GM21717 (cell line): Measurements from ENCODE around the gene BRPF3.
"Not testable (repeated sequence)": the region's sequence is repeated elsewhere in the genome, so short reads cannot be mapped to it uniquely, and the experiment has no call there.

Experiments used
- ATAC-seq: cut with Tn5 transposase; IDR thresholded peaks from one replicate; pipeline ENCODE4 v1.9.1; 2021; ENCODE audit warnings: mild to moderate bottlenecking, moderate library complexity; ENCODE audit not compliant: unreplicated experiment

BRPF3 gene

DNA sequence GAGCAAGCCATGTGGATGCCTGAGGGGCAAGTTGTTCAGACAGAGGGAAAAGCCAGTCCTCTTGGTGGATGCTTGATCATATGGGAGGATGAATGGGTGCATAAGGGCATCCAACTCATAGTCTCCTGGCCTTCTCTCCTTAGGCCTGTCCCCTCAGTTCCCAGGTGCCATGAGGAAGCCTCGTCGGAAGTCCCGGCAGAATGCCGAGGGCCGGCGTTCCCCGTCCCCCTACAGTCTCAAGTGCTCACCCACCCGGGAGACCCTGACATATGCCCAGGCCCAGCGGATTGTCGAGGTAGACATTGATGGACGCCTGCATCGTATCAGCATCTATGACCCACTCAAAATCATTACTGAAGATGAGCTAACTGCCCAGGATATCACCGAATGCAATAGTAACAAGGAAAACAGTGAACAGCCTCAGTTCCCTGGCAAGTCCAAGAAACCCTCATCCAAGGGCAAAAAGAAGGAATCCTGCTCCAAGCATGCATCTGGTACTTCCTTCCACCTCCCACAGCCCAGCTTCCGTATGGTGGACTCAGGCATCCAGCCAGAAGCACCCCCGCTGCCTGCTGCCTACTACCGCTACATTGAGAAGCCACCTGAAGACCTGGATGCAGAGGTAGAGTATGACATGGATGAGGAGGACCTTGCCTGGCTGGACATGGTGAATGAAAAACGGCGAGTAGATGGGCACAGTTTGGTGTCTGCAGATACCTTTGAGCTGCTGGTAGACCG is 3.8 kb downstream of the BRPF3 start:
- ATAC-seq, result no peak

DNA sequence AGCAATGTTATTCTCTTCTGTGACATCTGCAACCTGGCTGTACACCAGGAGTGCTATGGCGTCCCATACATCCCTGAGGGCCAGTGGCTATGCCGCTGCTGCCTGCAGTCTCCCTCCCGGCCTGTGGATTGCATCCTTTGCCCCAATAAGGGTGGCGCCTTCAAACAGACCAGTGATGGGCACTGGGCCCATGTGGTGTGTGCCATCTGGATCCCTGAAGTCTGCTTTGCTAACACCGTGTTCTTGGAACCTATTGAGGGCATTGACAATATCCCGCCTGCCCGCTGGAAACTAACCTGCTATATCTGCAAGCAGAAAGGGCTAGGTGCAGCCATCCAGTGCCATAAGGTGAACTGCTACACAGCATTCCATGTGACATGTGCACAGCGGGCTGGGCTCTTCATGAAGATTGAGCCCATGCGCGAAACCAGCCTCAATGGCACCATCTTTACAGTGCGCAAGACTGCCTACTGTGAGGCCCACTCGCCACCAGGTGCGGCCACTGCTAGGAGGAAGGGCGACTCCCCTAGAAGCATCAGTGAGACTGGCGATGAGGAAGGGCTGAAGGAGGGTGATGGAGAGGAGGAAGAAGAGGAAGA is 4.6 kb downstream of the BRPF3 start:
- no peak for ATAC-seq

GRCh38 chr6:36201612-36202011 is 5.1 kb downstream of the BRPF3 start:
- no peak for ATAC-seq

DNA sequence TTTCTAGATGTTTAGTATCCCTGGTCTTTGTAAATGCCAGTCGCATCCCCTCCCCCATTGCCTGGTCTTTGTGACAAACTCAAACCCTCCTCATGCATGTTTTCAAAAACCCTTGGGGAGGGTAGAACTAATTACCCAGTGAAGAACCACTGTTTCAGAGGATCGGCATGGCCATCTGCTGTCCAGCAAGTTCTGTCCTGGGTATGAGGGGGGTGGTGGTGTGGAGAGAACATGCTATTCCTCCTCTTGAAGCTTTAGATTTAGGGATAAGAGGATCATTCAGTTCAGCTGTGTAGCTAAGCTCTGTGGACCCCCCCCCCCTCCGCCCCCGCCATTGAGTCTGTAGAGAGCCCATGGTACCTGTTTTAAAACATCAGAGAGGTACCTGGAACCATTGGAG is 5.6 kb downstream of the BRPF3 start:
- no peak for ATAC-seq

DNA sequence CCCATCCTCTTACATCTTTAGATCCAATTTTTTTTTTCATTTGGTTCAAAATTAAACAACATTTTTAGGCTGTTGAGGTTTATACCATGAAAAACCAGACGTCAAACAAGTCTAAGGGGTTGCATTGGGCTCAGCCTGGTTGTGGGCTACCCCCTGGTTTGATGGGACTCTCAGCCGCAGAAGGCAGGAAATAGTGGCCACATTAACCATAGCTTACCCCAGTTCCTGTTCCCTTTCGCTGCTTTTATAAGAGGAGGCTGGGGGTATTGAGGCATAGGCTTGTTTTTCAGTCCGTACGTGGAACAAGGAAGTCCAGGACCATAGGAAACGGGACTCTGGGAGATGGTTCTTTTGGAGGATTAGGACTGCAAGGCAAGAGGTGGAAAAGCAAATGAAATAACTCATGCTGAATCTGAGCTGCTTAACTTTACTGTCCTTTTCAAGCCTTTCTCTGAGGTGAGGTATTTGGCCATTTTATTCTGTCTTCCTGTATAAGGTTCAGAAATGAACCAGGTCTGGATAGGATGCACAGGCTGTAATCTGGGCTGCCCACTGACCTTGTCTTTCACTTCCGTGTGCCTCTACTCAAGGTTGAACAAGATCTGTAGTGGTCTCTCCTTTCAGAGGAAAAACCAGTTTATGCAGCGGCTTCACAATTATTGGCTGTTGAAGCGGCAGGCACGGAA is 7.7 kb downstream of the BRPF3 start:
- ATAC-seq, result no peak

DNA sequence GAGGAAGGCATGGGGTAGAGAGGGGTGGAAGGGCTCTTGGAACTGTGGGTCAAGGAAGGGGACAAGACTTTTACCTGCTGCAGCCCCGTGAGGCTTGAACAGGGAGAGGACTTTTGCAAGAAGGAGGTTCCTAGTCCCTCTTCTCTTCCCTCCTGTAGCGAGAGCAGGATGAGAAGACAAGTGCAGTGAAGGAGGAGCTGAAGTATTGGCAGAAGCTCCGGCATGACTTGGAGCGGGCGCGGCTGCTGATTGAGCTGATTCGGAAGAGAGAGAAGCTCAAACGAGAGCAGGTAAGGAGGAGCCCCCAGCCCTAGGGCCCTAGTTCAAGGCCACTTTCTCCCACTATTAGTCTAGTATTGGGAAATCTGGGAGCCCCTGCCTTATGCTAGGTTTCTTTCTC is 10.6 kb downstream of the BRPF3 start:
- no peak for ATAC-seq

DNA sequence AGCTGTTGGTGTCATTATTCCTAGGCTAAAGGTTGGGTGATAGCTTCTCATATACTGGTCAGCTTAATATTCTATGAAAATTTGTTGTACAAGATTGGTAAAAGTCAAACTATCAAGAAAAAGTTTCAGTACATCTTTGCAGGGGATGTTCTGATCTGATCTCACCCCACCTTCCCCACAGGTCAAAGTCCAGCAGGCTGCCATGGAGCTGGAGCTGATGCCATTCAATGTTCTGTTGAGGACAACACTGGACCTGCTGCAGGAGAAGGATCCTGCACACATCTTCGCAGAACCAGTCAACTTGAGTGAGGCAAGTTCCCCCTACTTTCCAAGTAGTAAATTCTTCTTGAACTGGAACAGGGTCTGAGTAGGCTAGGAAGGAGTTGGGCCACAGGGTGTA is 13.1 kb downstream of the BRPF3 start:
- no peak for ATAC-seq

DNA sequence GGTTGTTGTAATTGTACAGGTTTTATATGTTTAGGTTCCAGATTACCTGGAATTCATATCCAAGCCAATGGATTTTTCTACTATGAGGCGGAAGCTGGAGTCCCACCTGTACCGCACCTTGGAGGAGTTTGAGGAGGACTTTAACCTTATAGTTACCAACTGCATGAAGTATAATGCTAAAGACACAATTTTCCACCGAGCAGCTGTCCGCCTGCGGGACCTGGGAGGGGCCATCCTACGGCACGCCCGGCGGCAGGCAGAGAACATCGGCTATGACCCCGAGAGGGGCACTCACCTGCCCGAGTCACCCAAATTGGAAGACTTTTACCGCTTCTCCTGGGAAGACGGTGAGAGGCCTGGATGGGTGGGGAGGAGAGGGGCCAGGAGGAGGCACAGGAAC is 13.6 kb downstream of the BRPF3 start:
- no peak for ATAC-seq

DNA sequence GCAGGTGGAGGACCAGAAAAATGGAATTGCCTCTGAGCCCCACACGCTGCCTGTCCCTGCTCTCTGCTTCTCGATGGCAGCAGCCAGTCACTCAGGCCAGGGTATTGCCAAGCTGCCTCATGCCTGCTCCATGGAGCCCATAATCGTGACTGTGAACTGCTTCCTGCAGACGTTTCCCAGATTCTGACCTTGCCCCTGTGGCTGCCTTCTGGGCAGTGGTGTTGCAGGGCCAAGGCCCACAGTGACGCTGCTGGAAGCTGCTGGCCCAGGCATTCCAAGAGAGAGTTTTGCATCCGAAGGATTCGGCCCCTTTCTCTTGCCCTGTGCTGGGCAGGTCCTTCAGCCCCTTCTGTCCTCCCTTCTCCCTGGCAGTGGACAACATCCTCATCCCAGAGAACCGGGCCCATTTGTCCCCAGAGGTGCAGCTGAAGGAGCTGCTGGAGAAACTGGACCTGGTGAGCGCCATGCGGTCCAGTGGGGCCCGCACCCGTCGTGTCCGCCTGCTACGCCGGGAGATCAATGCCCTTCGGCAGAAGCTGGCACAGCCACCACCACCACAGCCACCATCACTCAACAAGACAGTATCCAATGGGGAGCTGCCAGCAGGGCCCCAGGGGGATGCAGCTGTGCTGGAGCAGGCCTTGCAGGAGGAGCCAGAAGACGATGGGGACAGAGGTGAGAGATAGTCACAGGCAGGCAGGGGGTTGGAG is 14.5 kb downstream of the BRPF3 start:
- ATAC-seq, result no peak

GRCh38 chr6:36216559-36216958 is 20.0 kb downstream of the BRPF3 start:
- ATAC-seq, result no peak

- ATAC-seq, result no peak
These were observed 20.6 kb downstream of the BRPF3 start for GRCh38 chr6:36217188-36217587.

DNA sequence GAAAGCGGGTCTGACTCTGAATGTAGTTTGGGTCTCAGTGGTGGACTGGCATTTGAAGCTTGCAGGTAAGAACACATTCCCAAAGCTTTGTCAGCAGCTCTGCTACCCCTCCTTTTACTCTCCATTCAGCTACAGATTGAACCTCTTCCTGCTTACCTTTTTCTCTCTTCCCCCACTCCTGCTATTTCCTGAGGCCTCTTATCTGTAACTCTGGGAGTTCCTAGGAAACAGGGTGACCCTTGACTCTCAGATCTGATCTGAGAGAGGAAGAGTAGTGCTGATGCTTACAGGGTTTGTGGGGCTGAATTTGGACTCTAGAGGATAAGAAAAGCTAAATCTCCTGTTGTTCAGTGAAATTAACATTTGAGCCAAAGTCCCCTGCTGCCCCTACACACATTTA is 21.4 kb downstream of the BRPF3 start:
- no peak for ATAC-seq

DNA sequence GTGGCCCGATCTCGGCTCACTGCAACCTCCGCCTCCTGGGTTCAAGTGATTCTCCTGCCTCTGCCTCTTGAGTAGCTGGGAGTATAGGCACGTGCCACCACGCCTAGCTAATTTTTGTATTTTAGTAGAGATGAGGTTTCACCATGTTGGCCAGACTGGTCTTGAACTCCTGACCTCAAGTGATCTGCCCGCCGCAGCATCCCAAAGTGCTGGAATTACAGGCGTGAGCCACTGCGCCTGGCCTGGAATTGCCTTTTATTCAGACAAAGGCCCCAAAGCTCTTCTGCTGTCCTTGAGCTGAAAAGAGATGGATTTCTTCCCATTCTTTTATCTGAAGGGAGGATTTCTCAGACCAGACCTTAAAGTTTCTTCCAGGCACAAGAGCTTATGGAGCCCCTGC is 22.0 kb downstream of the BRPF3 start:
- ATAC-seq, result not testable (repeated sequence)

DNA sequence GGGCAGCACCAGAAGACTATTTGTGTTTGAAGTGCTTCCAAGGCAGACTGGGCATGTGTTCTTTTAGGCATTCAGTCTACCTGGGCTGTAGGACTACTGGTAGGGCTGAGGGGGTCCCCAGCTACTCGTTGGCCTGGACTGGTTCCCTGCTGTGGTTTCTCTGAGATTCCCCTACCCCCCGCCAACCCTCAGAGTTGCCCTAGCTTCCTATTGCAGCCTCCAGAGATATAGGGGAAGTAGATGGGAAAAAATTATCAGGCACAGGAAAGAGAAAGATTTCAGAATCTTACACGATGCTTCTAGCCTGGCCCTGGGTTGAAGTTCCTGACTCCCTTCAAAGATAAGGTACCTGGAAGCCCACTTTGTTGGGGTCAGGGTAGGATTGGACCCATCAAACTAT is 22.5 kb downstream of the BRPF3 start:
- no peak for ATAC-seq

DNA sequence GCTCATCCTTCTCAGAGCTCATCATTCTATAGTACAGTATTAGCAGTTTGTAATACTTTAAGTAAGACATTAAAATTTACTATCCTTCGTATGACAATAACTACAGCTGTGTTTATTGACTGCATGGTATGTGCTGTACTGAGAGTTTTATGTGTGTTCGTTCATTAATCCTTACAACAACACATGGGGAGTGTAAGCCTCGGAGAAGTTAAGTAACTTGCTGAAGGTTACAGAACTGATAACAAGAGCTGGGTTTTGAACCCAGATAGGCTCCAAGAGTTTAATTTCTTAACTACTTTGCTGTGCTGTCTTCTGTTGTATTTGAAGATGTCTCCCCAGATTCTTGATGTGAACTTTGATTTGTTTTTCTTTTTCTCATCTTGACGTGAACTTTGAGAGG is 23.7 kb downstream of the BRPF3 start:
- no peak for ATAC-seq

- ATAC-seq, result no peak
These were observed 25.1 kb downstream of the BRPF3 start for GRCh38 chr6:36221674-36222073.

DNA sequence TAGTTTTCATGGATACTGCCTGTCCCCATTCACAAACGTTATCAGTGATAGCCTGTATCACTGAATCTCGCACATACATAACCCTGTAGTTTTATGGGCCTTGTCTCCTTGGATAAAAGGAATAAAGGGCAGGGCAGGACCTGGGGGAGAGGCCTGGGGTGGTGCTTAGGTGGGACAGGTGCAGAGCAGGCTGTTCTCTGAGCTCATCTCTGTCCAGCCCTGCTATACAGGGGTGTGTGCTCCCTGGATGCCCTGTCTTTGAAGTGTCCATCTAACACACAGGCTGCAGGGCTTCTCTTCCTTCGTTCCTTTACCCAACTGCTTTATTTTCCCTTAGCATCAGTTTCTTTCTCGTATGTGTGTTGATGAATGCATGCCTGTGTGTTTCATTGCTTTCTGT is 26.4 kb downstream of the BRPF3 start:
- ATAC-seq, result no peak

GRCh38 chr6:36223706-36224105 is 27.2 kb downstream of the BRPF3 start:
- ATAC-seq, result no peak

DNA sequence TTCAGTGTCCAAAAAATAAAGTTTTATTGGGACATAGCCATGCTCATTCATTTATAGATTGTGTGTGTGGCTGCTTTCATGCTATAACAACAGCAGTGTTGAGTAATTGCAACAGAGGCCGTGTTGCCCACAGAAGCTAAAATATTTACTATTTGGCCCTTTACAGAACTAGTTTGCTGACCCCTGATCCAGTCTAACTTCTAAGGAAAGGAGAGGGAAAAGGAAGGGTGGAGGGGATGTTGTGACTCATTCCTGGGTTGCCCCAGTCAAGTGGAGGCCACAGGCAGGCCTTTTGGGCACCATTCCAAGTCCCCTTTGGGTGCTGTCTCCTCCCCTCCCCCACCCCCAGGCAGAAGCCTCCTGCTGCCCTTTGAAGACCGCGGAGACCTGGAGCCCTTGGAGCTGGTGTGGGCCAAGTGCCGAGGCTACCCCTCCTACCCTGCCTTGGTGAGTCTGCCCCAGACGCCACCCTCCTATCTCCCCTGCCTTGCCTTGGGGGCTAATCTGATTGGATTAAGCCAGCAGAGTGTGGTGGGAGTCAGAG is 28.4 kb downstream of the BRPF3 start:
- no peak for ATAC-seq

DNA sequence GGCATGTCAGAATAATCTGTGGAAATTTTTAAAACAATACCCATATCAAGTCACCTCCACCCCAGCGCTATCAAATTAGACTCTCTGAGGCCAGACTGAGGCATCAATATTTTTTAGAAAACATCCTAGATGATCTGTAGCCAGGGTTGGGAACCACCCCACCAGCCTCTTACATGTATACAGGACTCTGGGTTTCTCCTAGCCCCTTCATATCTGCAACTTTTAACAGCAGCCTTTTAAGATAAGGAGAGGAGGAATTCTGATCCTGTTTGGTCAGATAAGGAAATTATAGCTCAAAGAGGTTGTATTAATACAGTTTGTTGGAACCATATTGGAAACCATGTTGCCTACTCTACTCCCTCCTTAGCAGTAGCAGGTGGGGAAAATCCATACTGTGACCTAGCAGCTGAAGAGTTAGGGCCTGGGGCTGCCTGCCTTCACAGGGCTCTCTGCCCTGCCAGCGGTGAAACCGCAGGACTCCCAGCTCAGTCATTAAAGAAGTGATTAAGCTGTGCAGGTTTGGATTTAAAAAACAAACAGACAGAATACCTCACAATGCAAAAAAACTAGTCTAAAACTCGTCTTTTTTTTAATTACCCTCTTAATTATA is 30.0 kb downstream of the BRPF3 start:
- no peak for ATAC-seq
